ENCODE measurements around the gene GNS. TPM values are rescaled to one million over a fixed set of nuclear protein-coding genes. Genes with fewer than 3 reads are reported as not detected.

Gene GNS
- total RNA-seq, 4 donors from 2014 or later = 18.9 to 55.5 (median 35.5) TPM

GRCh38 chr12:64723630-64724029, 35.6 kb downstream of the GNS start:
- WGBS, 2 donors = 94 to 95% methylated on average over 2 of the region's 2 CpGs
- DNase-seq = no peak
- TF ChIP-seq POLR2A (IDR thresholded peaks at IDR 0.05) (no peak), CTCF (IDR thresholded peaks at IDR 0.05) (no peak)
- H3K4me3 ChIP-seq = no peak overlapping the region
- H3K27ac ChIP-seq = no peak overlapping the region
- no peaks in the 10 kb centered on the region for H3K9me3 ChIP-seq
- peaks cover 0 to 94% (median 27%) of the 10 kb centered on the region in 3 donors for H3K36me3 ChIP-seq
- H3K27me3 ChIP-seq = no peaks in the 10 kb centered on the region
- intact Hi-C loops (cut with DNase I) = no loop called here
- no peaks in the 10 kb centered on the region for H3K4me1 ChIP-seq

DNA sequence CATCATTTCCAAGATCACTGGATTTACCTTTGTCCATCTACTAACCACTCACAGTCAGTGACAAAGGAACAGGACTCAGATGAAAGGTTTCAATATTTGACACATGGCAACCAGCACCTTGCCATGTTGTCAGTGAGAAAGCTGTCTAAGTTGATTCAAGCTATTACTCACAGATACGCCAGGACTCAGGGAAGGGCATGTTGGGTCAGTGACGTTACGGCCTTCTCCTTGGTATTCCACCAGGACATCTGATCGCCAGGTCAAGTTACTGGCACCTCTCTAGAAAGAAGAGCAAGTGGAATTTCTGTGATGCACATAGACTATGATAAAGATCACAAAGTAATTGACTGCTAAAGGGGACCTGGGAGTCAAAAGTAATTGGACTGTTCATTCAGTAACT, 36.4 kb downstream of the GNS start:
- Histone ChIP-seq H3K36me3 (peaks cover 0 to 94% (median 27%) of the 10 kb centered on the region in 3 donors), H3K4me1 (no peaks in the 10 kb centered on the region), H3K27me3 (no peaks in the 10 kb centered on the region), H3K4me3 (no peak overlapping the region), H3K27ac (no peak overlapping the region), H3K9me3 (no peaks in the 10 kb centered on the region)
- TF ChIP-seq CTCF (IDR thresholded peaks at IDR 0.05) (no peak), POLR2A (IDR thresholded peaks at IDR 0.05) (no peak)
- intact Hi-C loops (cut with DNase I) = no loop called here
- DNase-seq = no peak
- WGBS, 2 donors = 89 to 92% methylated on average over 4 of the region's 4 CpGs

GRCh38 chr12:64720884-64721283, 38.3 kb downstream of the GNS start:
- TF ChIP-seq CTCF (IDR thresholded peaks at IDR 0.05) (no peak), POLR2A (IDR thresholded peaks at IDR 0.05) (no peak)
- Histone ChIP-seq H3K27ac (no peak overlapping the region), H3K4me1 (no peaks in the 10 kb centered on the region), H3K9me3 (no peaks in the 10 kb centered on the region), H3K36me3 (peaks cover 0 to 97% (median 37%) of the 10 kb centered on the region in 3 donors), H3K27me3 (no peaks in the 10 kb centered on the region), H3K4me3 (no peak overlapping the region)
- DNase-seq = no peak
- intact Hi-C loops (cut with DNase I) = no loop called here
- whole genome bisulfite sequencing, 2 donors = 92 to 100% methylated on average over 1 of the region's 1 CpG

- Histone ChIP-seq H3K9me3 (no peaks in the 10 kb centered on the region), H3K4me3 (no peak overlapping the region), H3K36me3 (peaks cover 0 to 98% (median 39%) of the 10 kb centered on the region in 3 donors), H3K27ac (no peak overlapping the region), H3K4me1 (no peaks in the 10 kb centered on the region), H3K27me3 (no peaks in the 10 kb centered on the region)
- intact Hi-C loops (cut with DNase I) = no loop called here
- TF ChIP-seq CTCF (IDR thresholded peaks at IDR 0.05) = no peak
- TF ChIP-seq POLR2A (IDR thresholded peaks at IDR 0.05) = no peak
- no peak for DNase-seq
- 67 to 83% methylated on average over 1 of the region's 1 CpG for WGBS, 2 donors
These were observed 40.6 kb downstream of the GNS start for GRCh38 chr12:64718649-64719048.

- H3K4me1 ChIP-seq = no peaks in the 10 kb centered on the region
- WGBS, 2 donors = 87 to 93% methylated on average over 6 of the region's 6 CpGs
- H3K27ac ChIP-seq = no peak overlapping the region
- DNase-seq = no peak
- H3K36me3 ChIP-seq = peaks cover 0 to 97% (median 23%) of the 10 kb centered on the region in 3 donors
- TF ChIP-seq CTCF (IDR thresholded peaks at IDR 0.05) (no peak), POLR2A (IDR thresholded peaks at IDR 0.05) (no peak)
- H3K9me3 ChIP-seq = no peaks in the 10 kb centered on the region
- no peaks in the 10 kb centered on the region for H3K27me3 ChIP-seq
- intact Hi-C loops (cut with DNase I) = no loop called here
- no peak overlapping the region for H3K4me3 ChIP-seq
These were observed 42.3 kb downstream of the GNS start for GRCh38 chr12:64716839-64717455.

All from esophagus squamous epithelium (tissue), 5 donors.